ENCODE results near the gene LETM1.

- TF ChIP-seq POLR2A (IDR thresholded peaks at IDR 0.05), result no peak
- TF ChIP-seq CTCF (IDR thresholded peaks at IDR 0.05), result no peak
- TF ChIP-seq POLR2AphosphoS5 (IDR thresholded peaks at IDR 0.05), result no peak
- TF ChIP-seq EP300 (IDR thresholded peaks at IDR 0.05), result no peak
Observed at GRCh38 chr4:1830642-1831228, 25.2 kb downstream of the LETM1 start.

Measured in upper lobe of left lung (tissue), 4 donors.